Hepatocyte (in vitro differentiated cells): Measurements from ENCODE around the gene SHISA4. TPM values are rescaled to one million over a fixed set of nuclear protein-coding genes. Genes with fewer than 3 reads are reported as not detected.
"Not testable (repeated sequence)": the region's sequence is repeated elsewhere in the genome, so short reads cannot be mapped to it uniquely, and the experiment has no call there.

Experiments used
- DNase-seq: peaks from one replicate; pipeline ENCODE4 v3.0.0-alpha.2; 2016; ENCODE audit warnings: low spot score
- H2AFZ ChIP-seq: fragments of 200-600 bp; sonication (generic); 2 replicates; pipeline ENCODE4 v1.6.0; 2016; ENCODE audit warnings: antibody characterized with exemption, mild to moderate bottlenecking
- H3K27ac ChIP-seq: fragments of 200-600 bp; sonication (generic); 2 replicates; pipeline ENCODE4 v1.5.1; 2016; ENCODE audit warnings: mild to moderate bottlenecking
- H3K27me3 ChIP-seq: fragments of 200-600 bp; sonication (generic); 2 replicates; pipeline ENCODE4 v1.6.1; 2016
- H3K36me3 ChIP-seq: fragments of 200-600 bp; sonication (generic); replicated peaks from 2 replicates; pipeline ENCODE4 v1.5.1; 2016; ENCODE audit warnings: low read depth; ENCODE audit not compliant: insufficient read depth
- H3K4me1 ChIP-seq: fragments of 200-600 bp; sonication (generic); 2 replicates; pipeline ENCODE4 v1.5.1; 2016; ENCODE audit warnings: mild to moderate bottlenecking, moderate library complexity; ENCODE audit not compliant: insufficient read depth
- H3K4me2 ChIP-seq: fragments of 200-600 bp; sonication (generic); 2 replicates; pipeline ENCODE4 v1.6.0; 2016
- H3K4me3 ChIP-seq: fragments of 200-600 bp; sonication (generic); 2 replicates; pipeline ENCODE4 v1.5.1; 2016; ENCODE audit warnings: mild to moderate bottlenecking
- H3K79me2 ChIP-seq: fragments of 200-600 bp; sonication (generic); 2 replicates; pipeline ENCODE4 v1.6.0; 2017; ENCODE audit warnings: mild to moderate bottlenecking
- H3K9me2 ChIP-seq: fragments of 200-600 bp; sonication (generic); replicated peaks from 2 replicates; pipeline ENCODE4 v1.6.0; 2017; ENCODE audit warnings: mild to moderate bottlenecking; ENCODE audit not compliant: insufficient read depth
- H3K9me3 ChIP-seq: fragments of 200-600 bp; sonication (generic); 2 replicates; pipeline ENCODE4 v1.5.1; 2016; ENCODE audit warnings: low read depth, mild to moderate bottlenecking
- H4K20me1 ChIP-seq: fragments of 200-600 bp; sonication (generic); 2 replicates; pipeline ENCODE4 v1.6.0; 2016; ENCODE audit warnings: mild to moderate bottlenecking; ENCODE audit not compliant: insufficient read depth, poor library complexity, severe bottlenecking
- CTCF ChIP-seq: fragments of 200-600 bp; sonication (generic); IDR thresholded peaks from 2 replicates; pipeline ENCODE4 v1.5.1; 2016; ENCODE audit warnings: antibody characterized with exemption, mild to moderate bottlenecking; ENCODE audit not compliant: poor library complexity
- EZH2 ChIP-seq: fragments of 200-600 bp; sonication (generic); IDR thresholded peaks from 2 replicates; pipeline ENCODE4 v1.6.1; 2016; ENCODE audit warnings: antibody characterized with exemption, mild to moderate bottlenecking, borderline replicate concordance
- EZH2phosphoT487 ChIP-seq: fragments of 200-600 bp; sonication (generic); IDR thresholded peaks from one replicate; pipeline ENCODE4 v1.6.1; 2018; ENCODE audit warnings: antibody characterized with exemption, mild to moderate bottlenecking, low read depth, moderate library complexity; ENCODE audit not compliant: unreplicated experiment, severe bottlenecking
- WGBS: methylation state at CpG from one replicate; pipeline ENCODE4 v1.1.6; 2016; ENCODE audit warnings: low lambda C conversion rate; ENCODE audit errors: missing lambda C conversion rate; 5-methylcytosine and 5-hydroxymethylcytosine counted together
- polyA plus RNA-seq: library from polyadenylated mRNA; unstranded; fragments of >200 nt; fragmentation: Nextera tagmentation; extraction: Ambion mirVana; gene quantifications from 2 replicates; pipeline ENCODE4 v1.2.1, GENCODE V29; 2016
- total RNA-seq: library from RNA; depleted of rRNA; stranded (reverse); fragments of >200 nt; gene quantifications from 2 replicates; pipeline ENCODE4 v1.2.3, GENCODE V29; 2014

The SHISA4 gene
- total and polyA plus RNA-seq, 2 experiments from 2014 or later, result 10.2 to 24.0 TPM

- Histone ChIP-seq H3K27me3 (no peaks in the 10 kb centered on the region), H3K36me3 (no peaks in the 10 kb centered on the region), H3K9me2 (no peaks in the 10 kb centered on the region), H3K9me3 (no peaks in the 10 kb centered on the region), H3K27ac (peak overlapping the region; percentile 12), H3K4me2 (no peak overlapping the region), H3K4me1 (no peaks in the 10 kb centered on the region), H2AFZ (no peak overlapping the region), H3K79me2 (peaks cover 29% of the 10 kb centered on the region), H3K4me3 (no peak overlapping the region), H4K20me1 (peaks cover 3% of the 10 kb centered on the region)
- no peak for DNase-seq
- TF ChIP-seq CTCF, result no peak
- no peak for TF ChIP-seq EZH2
- no peak for TF ChIP-seq EZH2phosphoT487
- 48% methylated on average over 1 of the region's 1 CpG for WGBS
Observed at GRCh38 chr1:201850053-201850397, 38.7 kb upstream of the SHISA4 start.

DNA sequence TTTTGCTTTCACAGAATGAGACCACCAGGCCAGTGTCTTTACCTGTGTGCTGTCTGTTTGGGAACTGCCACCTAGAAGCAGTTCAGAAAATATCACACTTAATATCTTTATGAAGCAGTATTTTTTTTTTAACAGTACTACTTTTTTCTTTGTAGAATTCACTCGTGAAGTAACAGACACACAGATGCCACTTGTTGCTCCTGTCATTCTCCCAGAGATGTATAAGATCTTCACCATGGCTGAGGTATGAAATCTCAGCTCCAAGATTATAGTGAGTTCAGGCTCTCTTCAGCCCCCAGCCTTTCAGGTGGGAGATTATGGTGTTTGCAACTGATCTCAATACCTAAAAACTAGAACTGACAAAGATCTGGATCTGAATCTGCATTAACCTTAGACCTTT, 36.7 kb upstream of the SHISA4 start:
- Histone ChIP-seq H3K9me2 (no peaks in the 10 kb centered on the region), H3K9me3 (no peaks in the 10 kb centered on the region), H3K36me3 (no peaks in the 10 kb centered on the region), H2AFZ (no peak overlapping the region), H3K4me2 (no peak overlapping the region), H3K4me1 (no peaks in the 10 kb centered on the region), H3K79me2 (peaks cover 9% of the 10 kb centered on the region), H3K27me3 (no peaks in the 10 kb centered on the region), H3K4me3 (no peak overlapping the region), H3K27ac (no peak overlapping the region), H4K20me1 (peaks cover 3% of the 10 kb centered on the region)
- DNase-seq, result no peak
- no peak for TF ChIP-seq EZH2
- no peak for TF ChIP-seq CTCF
- TF ChIP-seq EZH2phosphoT487, result no peak
- 90% methylated on average over 1 of the region's 1 CpG for WGBS

- not testable (repeated sequence) for H3K9me3 ChIP-seq, H4K20me1 ChIP-seq, H3K27me3 ChIP-seq, H3K79me2 ChIP-seq, H3K4me3 ChIP-seq, H3K4me2 ChIP-seq, DNase-seq, H3K4me1 ChIP-seq, H2AFZ ChIP-seq, H3K36me3 ChIP-seq, H3K9me2 ChIP-seq, H3K27ac ChIP-seq
- WGBS, result 100% methylated on average over 2 of the region's 2 CpGs
Observed at GRCh38 chr1:201856722-201857121, 32.0 kb upstream of the SHISA4 start.

DNA sequence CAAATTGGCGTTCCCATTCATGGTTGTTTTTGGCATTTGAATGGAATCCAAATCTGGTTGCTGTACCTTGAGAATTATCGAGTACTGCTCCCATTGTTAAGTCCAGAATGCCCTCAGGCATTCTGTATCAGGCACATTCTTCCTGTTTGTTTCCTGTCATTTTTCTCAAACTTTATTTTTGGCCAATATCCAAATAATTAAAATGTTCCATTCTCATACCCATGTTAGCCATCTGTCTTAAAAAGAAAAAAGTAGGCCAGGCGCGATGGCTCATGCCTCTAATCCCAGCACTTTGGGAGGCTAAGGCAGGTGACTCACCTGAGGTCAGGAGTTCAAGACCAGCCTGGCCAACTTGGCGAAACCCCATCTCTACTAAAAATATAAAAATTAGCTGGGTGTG, 29.3 kb upstream of the SHISA4 start:
- TF ChIP-seq EZH2phosphoT487 (no peak), CTCF (no peak), EZH2 (no peak)
- H3K79me2 ChIP-seq, result no peaks in the 10 kb centered on the region
- no peak overlapping the region for H2AFZ ChIP-seq
- no peaks in the 10 kb centered on the region for H3K27me3 ChIP-seq
- no peak overlapping the region for H3K4me2 ChIP-seq
- DNase-seq, result no peak
- H3K9me3 ChIP-seq, result no peaks in the 10 kb centered on the region
- H3K4me1 ChIP-seq, result no peaks in the 10 kb centered on the region
- H3K9me2 ChIP-seq, result no peaks in the 10 kb centered on the region
- no peak overlapping the region for H3K27ac ChIP-seq
- H4K20me1 ChIP-seq, result no peaks in the 10 kb centered on the region
- H3K36me3 ChIP-seq, result no peaks in the 10 kb centered on the region
- WGBS, result 93% methylated on average over 5 of the region's 5 CpGs
- no peak overlapping the region for H3K4me3 ChIP-seq
